ENCODE results near the gene IPMK. TPM values are rescaled to one million over a fixed set of nuclear protein-coding genes. Genes with fewer than 3 reads are reported as not detected.

The IPMK gene
- total and polyA plus RNA-seq, 9 of the 15 experiments (the other 6 are each of a cell fraction or from before 2014, with no cell fraction given): 0.98 to 4.4 (median 2.7) TPM

DNA sequence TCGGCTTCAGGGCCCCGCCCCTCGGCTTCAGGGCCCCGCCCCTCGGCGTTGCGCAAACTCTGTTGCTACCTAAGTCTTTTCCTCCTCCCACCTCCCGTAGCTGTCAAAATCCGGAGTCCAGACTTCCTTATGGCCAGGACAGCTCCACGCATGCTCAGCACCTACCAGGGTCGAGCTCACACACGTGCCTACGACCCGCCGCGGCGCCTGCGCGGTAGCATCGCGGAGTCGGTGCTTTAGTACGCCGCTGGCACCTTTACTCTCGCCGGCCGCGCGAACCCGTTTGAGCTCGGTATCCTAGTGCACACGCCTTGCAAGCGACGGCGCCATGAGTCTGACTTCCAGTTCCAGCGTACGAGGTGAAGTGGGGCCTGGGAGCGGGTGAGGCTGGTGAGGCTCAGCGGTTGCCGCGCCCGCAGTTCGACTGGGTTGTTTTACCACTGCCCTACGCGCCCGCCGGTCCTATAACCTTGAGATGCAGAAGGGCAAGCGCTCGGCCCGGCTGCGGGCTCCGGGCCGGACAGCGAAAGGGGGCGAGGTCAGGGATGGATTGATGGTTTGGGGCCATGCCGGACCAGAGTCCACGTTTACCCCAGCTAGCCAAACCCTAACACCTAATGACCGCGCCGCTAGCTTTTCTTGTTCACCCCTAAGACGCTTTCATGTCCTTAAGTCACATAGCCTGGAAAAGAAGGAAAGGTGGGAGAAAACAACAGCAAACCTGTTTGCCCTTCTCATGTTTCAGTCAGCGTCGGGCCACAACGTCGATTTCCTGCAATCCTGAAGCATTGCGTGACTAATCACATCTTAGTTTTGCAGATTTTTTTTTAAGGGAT lies 1.5 kb upstream of the IPMK start, which contains the start of gene CISD1 (continued):
- TF ChIP-seq CGGBP1 (CRISPR knock-in tag; IDR thresholded peaks at IDR 0.05) (peak; percentile 36; the same call in 1 of the 2 replicates), ZBTB17 (CRISPR knock-in tag; IDR thresholded peaks at IDR 0.05) (0 out of 2 replicates have a peak, but pooled peaks have one; percentile 40), CEBPG (CRISPR knock-in tag; IDR thresholded peaks at IDR 0.05) (peak; percentile 97), CEBPG (tag; conservative IDR thresholded peaks at IDR 0.05 in 1 of 2, IDR thresholded peaks at IDR 0.05 in 1 of 2) (peak; percentile 96 to 98), CHD4 (IDR thresholded peaks at IDR 0.05; ENCODE audit: insufficient read depth, insufficient replicate concordance, low read depth, low read length, poor library complexity, severe bottlenecking) (no peak), ZBTB43 (CRISPR knock-in tag; IDR thresholded peaks at IDR 0.05) (no peak), LEF1 (IDR thresholded peaks at IDR 0.05) (no peak; the same call in 1 of the 2 replicates), POLR2B (IDR thresholded peaks at IDR 0.05; ENCODE audit: low read depth, partially characterized antibody) (peak; percentile 94), RBBP5 (IDR thresholded peaks at IDR 0.05; ENCODE audit: borderline replicate concordance, insufficient read depth, low read length, poor library complexity, severe bottlenecking) (peak; percentile 92), ZNF444 (CRISPR knock-in tag; IDR thresholded peaks at IDR 0.05) (no peak), SMAD4 (CRISPR knock-in tag; conservative IDR thresholded peaks at IDR 0.05) (0 out of 2 replicates have a peak, but pooled peaks have one; percentile 26), SMAD2 (IDR thresholded peaks at IDR 0.05; ENCODE audit: low read depth, low read length) (no peak), ZNF512 (tag; IDR thresholded peaks at IDR 0.05) (no peak), RBM14 (IDR thresholded peaks at IDR 0.05; ENCODE audit: borderline replicate concordance, insufficient read depth, low read depth, low read length) (no peak), HDAC3 (IDR thresholded peaks at IDR 0.05; ENCODE audit: borderline replicate concordance, partially characterized antibody) (no peak)
- TF ChIP-seq, protein P1, sequence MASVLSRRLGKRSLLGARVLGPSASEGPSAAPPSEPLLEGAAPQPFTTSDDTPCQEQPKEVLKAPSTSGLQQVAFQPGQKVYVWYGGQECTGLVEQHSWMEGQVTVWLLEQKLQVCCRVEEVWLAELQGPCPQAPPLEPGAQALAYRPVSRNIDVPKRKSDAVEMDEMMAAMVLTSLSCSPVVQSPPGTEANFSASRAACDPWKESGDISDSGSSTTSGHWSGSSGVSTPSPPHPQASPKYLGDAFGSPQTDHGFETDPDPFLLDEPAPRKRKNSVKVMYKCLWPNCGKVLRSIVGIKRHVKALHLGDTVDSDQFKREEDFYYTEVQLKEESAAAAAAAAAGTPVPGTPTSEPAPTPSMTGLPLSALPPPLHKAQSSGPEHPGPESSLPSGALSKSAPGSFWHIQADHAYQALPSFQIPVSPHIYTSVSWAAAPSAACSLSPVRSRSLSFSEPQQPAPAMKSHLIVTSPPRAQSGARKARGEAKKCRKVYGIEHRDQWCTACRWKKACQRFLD (CRISPR knock-in tag; IDR thresholded peaks at IDR 0.05): no peak
- TF ChIP-seq, protein P2, sequence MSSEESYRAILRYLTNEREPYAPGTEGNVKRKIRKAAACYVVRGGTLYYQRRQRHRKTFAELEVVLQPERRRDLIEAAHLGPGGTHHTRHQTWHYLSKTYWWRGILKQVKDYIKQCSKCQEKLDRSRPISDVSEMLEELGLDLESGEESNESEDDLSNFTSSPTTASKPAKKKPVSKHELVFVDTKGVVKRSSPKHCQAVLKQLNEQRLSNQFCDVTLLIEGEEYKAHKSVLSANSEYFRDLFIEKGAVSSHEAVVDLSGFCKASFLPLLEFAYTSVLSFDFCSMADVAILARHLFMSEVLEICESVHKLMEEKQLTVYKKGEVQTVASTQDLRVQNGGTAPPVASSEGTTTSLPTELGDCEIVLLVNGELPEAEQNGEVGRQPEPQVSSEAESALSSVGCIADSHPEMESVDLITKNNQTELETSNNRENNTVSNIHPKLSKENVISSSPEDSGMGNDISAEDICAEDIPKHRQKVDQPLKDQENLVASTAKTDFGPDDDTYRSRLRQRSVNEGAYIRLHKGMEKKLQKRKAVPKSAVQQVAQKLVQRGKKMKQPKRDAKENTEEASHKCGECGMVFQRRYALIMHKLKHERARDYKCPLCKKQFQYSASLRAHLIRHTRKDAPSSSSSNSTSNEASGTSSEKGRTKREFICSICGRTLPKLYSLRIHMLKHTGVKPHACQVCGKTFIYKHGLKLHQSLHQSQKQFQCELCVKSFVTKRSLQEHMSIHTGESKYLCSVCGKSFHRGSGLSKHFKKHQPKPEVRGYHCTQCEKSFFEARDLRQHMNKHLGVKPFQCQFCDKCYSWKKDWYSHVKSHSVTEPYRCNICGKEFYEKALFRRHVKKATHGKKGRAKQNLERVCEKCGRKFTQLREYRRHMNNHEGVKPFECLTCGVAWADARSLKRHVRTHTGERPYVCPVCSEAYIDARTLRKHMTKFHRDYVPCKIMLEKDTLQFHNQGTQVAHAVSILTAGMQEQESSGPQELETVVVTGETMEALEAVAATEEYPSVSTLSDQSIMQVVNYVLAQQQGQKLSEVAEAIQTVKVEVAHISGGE (CRISPR knock-in tag; IDR thresholded peaks at IDR 0.05): no peak
